ENCODE measurements around the gene RPL35.

The RPL35 gene

GRCh38 chr9:124820698-124821623 is 40.8 kb downstream of the RPL35 start:
- no peak for DNase-seq (ENCODE audit: low read depth in 2 of 3, low spot score in 1 of 3)

GRCh38 chr9:124818431-124819281 is 43.1 kb downstream of the RPL35 start:
- peak in 1 of 3 donors; percentile 6 for DNase-seq (ENCODE audit: low read depth in 2 of 3, low spot score in 1 of 3)

GRCh38 chr9:124815601-124816000 is 46.2 kb downstream of the RPL35 start:
- DNase-seq (ENCODE audit: low read depth in 2 of 3, low spot score in 1 of 3), result no peak

GRCh38 chr9:124814164-124814535 is 47.6 kb downstream of the RPL35 start:
- DNase-seq (ENCODE audit: low read depth in 2 of 3, low spot score in 1 of 3), result no peak

GRCh38 chr9:124813501-124814163 is 48.1 kb downstream of the RPL35 start:
- no peak for DNase-seq (ENCODE audit: low read depth in 2 of 3, low spot score in 1 of 3)

GRCh38 chr9:124813041-124813440 is 48.7 kb downstream of the RPL35 start:
- DNase-seq (ENCODE audit: low read depth in 2 of 3, low spot score in 1 of 3), result no peak

GRCh38 chr9:124812441-124812876 is 49.3 kb downstream of the RPL35 start:
- no peak for DNase-seq (ENCODE audit: low read depth in 2 of 3, low spot score in 1 of 3)

- no peak for DNase-seq (ENCODE audit: low read depth in 2 of 3, low spot score in 1 of 3)
These were observed 50.9 kb downstream of the RPL35 start for GRCh38 chr9:124810663-124811355.

- DNase-seq (ENCODE audit: low read depth in 2 of 3, low spot score in 1 of 3), result no peak
These were observed 51.8 kb downstream of the RPL35 start for GRCh38 chr9:124809741-124810500.

- DNase-seq (ENCODE audit: low read depth in 2 of 3, low spot score in 1 of 3), result no peak
These were observed 52.5 kb downstream of the RPL35 start for GRCh38 chr9:124809211-124809610.

- DNase-seq (ENCODE audit: low read depth in 2 of 3, low spot score in 1 of 3), result no peak
These were observed 53.4 kb downstream of the RPL35 start for GRCh38 chr9:124808246-124808956.

Data from stimulated activated CD4-positive, alpha-beta T cell treated with anti-CD3 and anti-CD28 coated beads, Interleukin-12 subunit alpha, Interleukin-12 subunit beta, amount 100 ng/mL, for 48 hours (primary cell).